Uterus (tissue), 4 donors: ENCODE measurements around the gene TLK2. TPM values are rescaled to one million over a fixed set of nuclear protein-coding genes. Genes with fewer than 3 reads are reported as not detected.
A peak's percentile ranks its signal among the peaks of the same experiment; 100 is the strongest.
"Not testable (repeated sequence)": the region's sequence is repeated elsewhere in the genome, so short reads cannot be mapped to it uniquely, and the experiment has no call there.

Experiments
- DNase-seq, 2 donors: peaks; one replicate each; pipeline ENCODE4 v3.0.0-alpha.2; 2019 to 2020
- H3K27ac ChIP-seq, 2 donors: fragments of 200-600 bp; sonication (generic); 1 replicate in 1 of 2; 2 replicates in 1 of 2; pipeline ENCODE4 v1.5.1; 2016 to 2018
- H3K27me3 ChIP-seq, 2 donors: fragments of 200-600 bp; sonication (generic); one replicate each; pipeline ENCODE4 v1.5.1; 2018 to 2019; ENCODE audit warnings: control low read depth in 1 of 2
- H3K36me3 ChIP-seq, 2 donors: fragments of 200-600 bp; sonication (generic); one replicate each; pipeline ENCODE4 v1.5.1; 2019; ENCODE audit warnings: control low read depth in 1 of 2
- H3K4me1 ChIP-seq, 2 donors: fragments of 200-600 bp; sonication (generic); one replicate each; pipeline ENCODE4 v1.5.1; 2018 to 2019; ENCODE audit warnings: control low read depth in 1 of 2
- H3K4me3 ChIP-seq, 2 donors: fragments of 200-600 bp; sonication (generic); 1 replicate in 1 of 2; 2 replicates in 1 of 2; pipeline ENCODE4 v1.5.1; 2018 to 2019; ENCODE audit warnings: mild to moderate bottlenecking in 1 of 2
- H3K9me3 ChIP-seq, 2 donors: fragments of 200-600 bp; sonication (generic); one replicate each; pipeline ENCODE4 v1.5.1; 2019; ENCODE audit warnings: control low read depth in 1 of 2
- CTCF ChIP-seq, 4 experiments: fragments of 200-600 bp in 2 of 4; fragments of 450-650 bp in 2 of 4; sonication (generic) in 2 of 4; IDR thresholded peaks; one replicate each; pipeline ENCODE4 v1.5.1; 2016 to 2019; ENCODE audit warnings: antibody characterized with exemption in 4 of 4, mild to moderate bottlenecking in 2 of 4, moderate library complexity in 1 of 4
- intact Hi-C: fragments of 100-400 bp; cut with DNase I; formaldehyde crosslinking; loops from one replicate; pipeline ENCODE4 v1.15.1; 2023; ENCODE audit warnings: low total_unique reads
- total RNA-seq, 4 donors: library from RNA; depleted of rRNA in 3 of 4; stranded (reverse); fragments of >200 nt in 3 of 4; gene quantifications; one replicate each; pipeline versions ENCODE4 v1.1.0 to v1.2.4, GENCODE V29; 2014 to 2023
- donor health status: DM: yes; HTN: yes; CAD: no.

The TLK2 gene
- total RNA-seq, 4 donors from 2014 or later = 13.6 to 120 (median 50.0) TPM

DNA sequence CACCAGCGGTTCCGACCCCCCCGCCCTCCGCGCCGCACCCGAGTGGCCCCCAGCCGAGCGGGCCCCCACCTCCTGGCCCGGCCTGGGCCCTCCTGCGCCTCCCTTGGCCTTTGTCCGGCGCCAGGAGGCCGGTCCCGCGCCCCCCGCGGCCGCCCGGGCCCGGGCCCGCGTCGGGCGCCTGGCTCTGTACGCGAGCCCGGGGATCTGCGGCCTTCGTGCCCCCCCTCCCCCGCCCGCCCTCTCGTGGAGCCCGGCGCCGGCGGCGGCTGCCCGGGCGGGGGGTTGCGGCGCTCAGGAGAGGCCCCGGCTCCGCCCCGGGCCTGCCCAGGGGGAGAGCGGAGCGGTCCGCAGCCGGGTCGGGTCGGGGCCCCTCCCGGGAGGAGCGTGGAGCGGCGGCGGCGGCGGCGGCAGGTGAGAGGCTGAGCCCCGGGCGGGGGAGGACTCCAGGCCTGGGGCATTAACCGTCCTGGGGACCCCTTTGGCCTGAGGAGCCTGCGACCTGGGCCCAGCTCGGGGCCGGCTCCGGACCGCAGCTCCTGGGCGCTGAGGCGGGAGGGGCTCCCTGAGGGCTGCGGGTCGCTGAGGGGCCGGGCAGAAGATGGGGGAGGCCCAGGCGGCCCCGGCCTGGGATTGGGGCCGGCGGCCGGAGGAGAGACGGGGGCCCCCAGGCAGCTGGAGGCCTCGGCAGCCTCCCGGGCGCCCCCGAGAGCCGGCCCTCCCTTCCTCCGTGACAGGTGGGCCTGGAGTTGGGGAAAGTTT is 434 bp downstream of the TLK2 start:
- TF ChIP-seq CTCF (IDR thresholded peaks at IDR 0.05) = peak in 1 of 4 experiments; percentile 12
- H3K27ac ChIP-seq = peak overlapping the region; percentile 97 to 99
- intact Hi-C loops, H3K4me1 ChIP-seq, H3K9me3 ChIP-seq, H3K36me3 ChIP-seq, H3K27me3 ChIP-seq: not testable (repeated sequence)
- peak overlapping the region; percentile 41 to 94 for H3K4me3 ChIP-seq
- peak; percentile 22 to 43 for DNase-seq

GRCh38 chr17:62479639-62480258 is 1.1 kb downstream of the TLK2 start:
- H3K27me3 ChIP-seq, intact Hi-C loops, H3K4me1 ChIP-seq, H3K36me3 ChIP-seq, H3K9me3 ChIP-seq: not testable (repeated sequence)
- peak overlapping the region; percentile 97 to 99 for H3K27ac ChIP-seq
- peak overlapping the region; percentile 41 to 94 for H3K4me3 ChIP-seq
- peak in 1 of 2 donors; percentile 24 for DNase-seq

DNA sequence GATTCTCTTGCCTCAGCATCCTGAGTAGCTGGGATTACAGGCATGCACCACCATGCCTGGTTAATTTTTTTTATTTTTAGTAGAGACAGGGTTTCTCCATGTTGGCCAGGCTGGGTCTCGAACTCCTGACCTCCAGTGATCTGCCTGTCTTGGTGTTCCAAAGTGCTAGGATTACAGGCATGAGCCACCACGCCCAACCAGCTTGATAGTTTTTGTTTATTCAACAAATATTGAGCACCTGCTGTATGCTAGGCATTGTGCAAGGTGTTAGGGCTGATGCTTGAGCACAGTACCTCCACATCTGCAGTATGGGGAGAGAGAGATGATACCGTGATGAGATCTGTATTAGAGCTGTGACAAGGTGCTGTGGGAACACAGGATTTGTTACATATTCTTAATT is 3.9 kb downstream of the TLK2 start:
- H3K27me3 ChIP-seq, H3K27ac ChIP-seq, H3K4me1 ChIP-seq, H3K9me3 ChIP-seq, H3K36me3 ChIP-seq, intact Hi-C loops, DNase-seq, H3K4me3 ChIP-seq: not testable (repeated sequence)

DNA sequence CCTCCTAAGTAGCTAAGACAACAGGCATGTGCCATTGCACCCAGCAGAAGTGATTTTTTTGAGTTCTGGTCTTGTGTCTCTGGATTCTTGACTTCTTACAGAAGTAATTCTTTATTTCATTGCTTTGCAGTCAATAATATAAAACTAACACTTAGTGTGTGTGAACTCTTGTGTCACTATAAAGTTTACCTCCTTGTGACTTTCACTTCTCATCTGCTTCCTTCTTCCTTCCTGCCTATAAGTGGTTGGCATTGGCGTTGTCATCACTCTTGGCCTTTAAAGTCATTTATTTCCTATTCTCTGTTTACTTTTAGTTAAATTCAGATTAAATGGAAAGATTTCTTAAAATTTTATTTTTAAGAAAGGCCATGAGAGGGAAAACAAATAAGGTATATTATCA is 12.4 kb downstream of the TLK2 start:
- H3K27me3 ChIP-seq, intact Hi-C loops, H3K9me3 ChIP-seq, H3K4me3 ChIP-seq, H3K4me1 ChIP-seq, DNase-seq, H3K36me3 ChIP-seq, H3K27ac ChIP-seq: not testable (repeated sequence)

GRCh38 chr17:62493049-62493655 is 14.5 kb downstream of the TLK2 start:
- H3K27ac ChIP-seq, intact Hi-C loops, H3K4me1 ChIP-seq, H3K36me3 ChIP-seq, H3K4me3 ChIP-seq, H3K9me3 ChIP-seq, DNase-seq, H3K27me3 ChIP-seq: not testable (repeated sequence)

GRCh38 chr17:62494073-62494472 is 15.4 kb downstream of the TLK2 start:
- H3K36me3 ChIP-seq, H3K27ac ChIP-seq, H3K4me1 ChIP-seq, H3K9me3 ChIP-seq, DNase-seq, intact Hi-C loops, H3K4me3 ChIP-seq, H3K27me3 ChIP-seq: not testable (repeated sequence)

DNA sequence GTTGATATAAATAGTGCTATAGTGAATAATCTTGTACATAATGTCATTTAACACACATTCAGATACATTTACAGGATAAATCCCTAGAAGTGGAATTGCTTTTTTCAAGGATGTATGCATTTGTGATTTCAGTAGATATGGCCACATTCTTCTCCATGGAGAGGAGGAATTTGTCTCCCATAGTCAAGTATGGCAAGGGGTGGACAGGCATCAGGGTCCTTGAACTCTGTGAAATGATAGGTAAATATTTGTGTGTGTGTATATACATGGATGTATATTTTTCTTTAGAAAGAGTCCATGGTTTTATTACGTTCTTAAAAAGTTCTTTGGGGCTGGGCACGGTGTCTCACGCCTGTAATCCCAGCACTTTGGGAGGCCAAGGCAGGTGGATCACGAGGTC is 17.7 kb downstream of the TLK2 start:
- intact Hi-C loops, H3K27ac ChIP-seq, H3K36me3 ChIP-seq, H3K9me3 ChIP-seq, H3K27me3 ChIP-seq, DNase-seq, H3K4me1 ChIP-seq, H3K4me3 ChIP-seq: not testable (repeated sequence)

DNA sequence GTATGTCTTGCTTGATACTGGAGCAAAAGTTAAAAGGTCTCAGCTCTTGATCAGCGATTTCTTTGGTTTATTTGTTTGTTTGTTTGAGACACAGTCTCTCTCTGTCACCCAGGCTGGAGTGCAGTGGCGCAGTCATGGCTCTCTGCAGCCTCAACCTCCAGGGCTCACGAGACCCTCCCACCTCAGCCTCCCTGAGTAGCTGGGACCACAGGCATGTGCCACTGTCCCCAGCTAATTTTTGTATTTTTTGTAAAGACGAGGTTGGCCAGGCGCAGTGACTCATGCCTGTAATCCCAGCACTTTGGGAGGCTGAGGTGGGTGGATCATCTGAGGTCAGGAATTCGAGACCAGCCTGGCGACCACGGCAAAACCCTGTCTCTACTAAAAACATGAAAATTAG is 20.2 kb downstream of the TLK2 start:
- H3K27ac ChIP-seq, H3K4me1 ChIP-seq, H3K4me3 ChIP-seq, DNase-seq, H3K36me3 ChIP-seq, H3K27me3 ChIP-seq, H3K9me3 ChIP-seq, intact Hi-C loops: not testable (repeated sequence)

- H3K27me3 ChIP-seq, H3K4me3 ChIP-seq, H3K9me3 ChIP-seq, H3K4me1 ChIP-seq, intact Hi-C loops, H3K36me3 ChIP-seq, H3K27ac ChIP-seq, DNase-seq: not testable (repeated sequence)
These were observed 21.8 kb downstream of the TLK2 start for GRCh38 chr17:62500463-62500862.

GRCh38 chr17:62504857-62505256 is 26.2 kb downstream of the TLK2 start:
- H3K27me3 ChIP-seq, H3K27ac ChIP-seq, intact Hi-C loops, H3K4me3 ChIP-seq, H3K9me3 ChIP-seq, DNase-seq, H3K4me1 ChIP-seq, H3K36me3 ChIP-seq: not testable (repeated sequence)

GRCh38 chr17:62507191-62507836 is 28.7 kb downstream of the TLK2 start:
- H3K9me3 ChIP-seq, H3K4me1 ChIP-seq, H3K27me3 ChIP-seq, DNase-seq, H3K36me3 ChIP-seq, intact Hi-C loops, H3K4me3 ChIP-seq, H3K27ac ChIP-seq: not testable (repeated sequence)

DNA sequence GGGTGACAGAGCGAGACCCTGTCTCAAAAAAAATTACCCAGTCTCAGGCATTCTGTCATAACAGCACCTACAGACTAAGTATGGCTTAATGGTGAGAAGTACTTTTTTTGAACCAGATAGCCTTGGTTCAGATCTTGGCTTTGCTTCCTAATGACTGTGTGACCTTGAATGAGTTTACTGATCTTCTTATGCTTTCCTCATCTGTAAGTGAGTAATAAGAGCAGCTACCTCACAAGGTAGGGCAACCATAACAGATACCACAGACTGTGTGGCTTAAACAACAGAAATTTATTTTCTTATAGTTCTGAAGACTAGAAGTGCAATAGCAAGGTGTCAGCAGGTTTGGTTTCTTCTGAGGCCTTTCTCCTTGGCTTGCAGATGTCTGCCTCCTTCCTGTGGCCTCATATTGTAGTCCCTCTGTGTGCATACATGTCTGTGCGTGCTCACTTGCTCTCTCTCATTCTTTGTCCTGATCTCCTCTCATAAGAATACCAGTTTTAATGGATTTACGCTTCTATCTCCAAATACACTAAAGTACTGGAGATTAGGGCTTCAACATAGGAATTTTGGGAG is 31.7 kb downstream of the TLK2 start:
- H3K27me3 ChIP-seq, H3K36me3 ChIP-seq, intact Hi-C loops, H3K9me3 ChIP-seq, H3K4me1 ChIP-seq, DNase-seq, H3K27ac ChIP-seq, H3K4me3 ChIP-seq: not testable (repeated sequence)
